Measurements from ENCODE around the gene CDC123.
"Not testable (repeated sequence)": the region's sequence is repeated elsewhere in the genome, so short reads cannot be mapped to it uniquely, and the experiment has no call there.

Gene CDC123

GRCh38 chr10:12195603-12196506 lies at the start of gene CDC123, which contains the start of gene NUDT5:
CDC123 (plus strand) TSS chr10:12196188; CDS start chr10:12196246, 58 bp downstream.
NUDT5 (minus strand) TSS chr10:12195891; CDS start chr10:12186291, 9,600 bp downstream.
- peak; percentile 66 for DNase-seq

DNA sequence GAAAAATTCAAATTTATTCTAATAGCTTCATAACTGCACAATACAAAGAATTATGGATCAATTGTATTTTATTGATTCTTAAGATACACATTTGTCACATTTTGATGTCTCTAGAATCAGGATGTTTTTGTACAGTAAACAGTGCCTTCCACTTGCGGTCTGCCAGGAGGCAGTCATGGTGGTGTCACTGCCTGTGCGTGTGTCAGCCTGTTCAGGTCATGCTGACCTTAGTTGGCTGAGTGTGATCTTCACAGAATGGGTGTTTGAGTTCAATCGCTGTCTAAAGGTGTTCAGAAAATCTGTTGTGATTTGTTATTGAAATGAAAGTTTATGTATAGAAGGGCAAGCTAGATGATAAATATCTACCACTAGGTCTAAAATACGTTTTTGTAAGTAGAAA lies 45.8 kb upstream of the CDC123 start:
- DNase-seq, result no peak

- DNase-seq, result no peak
Observed at GRCh38 chr10:12154516-12154915, 41.5 kb upstream of the CDC123 start.

- DNase-seq, result no peak
Observed at GRCh38 chr10:12156367-12157123, 39.4 kb upstream of the CDC123 start.

DNA sequence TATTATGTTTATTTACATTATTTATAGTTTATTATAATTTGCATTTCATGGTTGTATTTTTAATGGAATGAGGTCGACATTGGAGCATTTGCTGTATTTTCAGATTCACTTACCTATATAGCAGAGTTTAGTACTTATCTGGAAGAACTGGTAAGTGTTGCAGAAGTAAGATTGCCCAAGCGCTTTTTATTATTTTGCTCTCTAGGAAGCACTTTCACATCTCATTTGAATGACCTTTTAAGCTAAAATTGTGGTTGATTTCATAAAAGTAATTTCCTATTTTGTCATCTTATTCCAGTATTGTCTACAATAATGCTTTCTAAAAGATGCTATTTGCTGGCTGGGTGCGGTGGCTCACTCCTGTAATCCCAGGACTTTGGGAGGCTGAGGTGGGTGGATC lies 37.9 kb upstream of the CDC123 start:
- DNase-seq, result no peak

DNA sequence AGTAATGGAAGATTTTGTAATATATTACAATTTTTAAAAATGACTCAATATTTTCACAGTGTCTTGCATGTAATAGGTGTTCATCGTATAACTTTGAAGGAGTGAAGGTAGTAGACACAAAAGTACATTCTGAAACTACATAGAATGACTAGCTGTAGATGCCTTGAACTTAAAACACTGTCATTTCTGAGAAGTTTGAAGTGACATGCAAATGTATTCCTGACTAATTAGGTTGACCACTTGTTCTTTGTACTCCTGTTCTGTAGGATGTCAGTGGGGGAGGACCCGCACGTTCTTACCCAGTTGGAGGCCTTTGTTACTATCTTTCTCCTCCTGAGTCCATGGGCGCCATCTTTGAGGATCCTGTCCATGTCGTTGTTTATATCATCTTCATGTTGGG lies 35.3 kb upstream of the CDC123 start:
- no peak for DNase-seq

DNA sequence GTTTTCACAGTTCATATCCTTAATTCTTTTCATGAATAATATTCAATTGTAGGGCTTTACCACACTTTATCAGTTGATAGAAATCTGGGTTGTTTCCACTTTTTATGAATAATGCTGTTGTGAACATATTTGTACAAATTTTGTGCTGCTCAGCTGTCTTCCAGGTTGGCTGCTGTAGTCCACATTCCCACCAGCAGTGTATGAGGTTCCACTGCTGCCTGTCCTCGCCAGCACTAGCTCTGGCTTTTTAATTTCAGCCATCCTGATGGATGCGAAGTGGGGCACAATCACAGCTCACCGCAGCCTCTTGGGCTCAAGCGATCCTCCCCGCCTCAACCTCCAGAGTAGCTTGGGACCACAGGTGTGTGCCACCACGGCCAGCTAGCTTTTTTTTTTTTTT lies 33.1 kb upstream of the CDC123 start:
- DNase-seq, result no peak

- DNase-seq, result no peak
Observed at GRCh38 chr10:12164085-12164484, 31.9 kb upstream of the CDC123 start.

DNA sequence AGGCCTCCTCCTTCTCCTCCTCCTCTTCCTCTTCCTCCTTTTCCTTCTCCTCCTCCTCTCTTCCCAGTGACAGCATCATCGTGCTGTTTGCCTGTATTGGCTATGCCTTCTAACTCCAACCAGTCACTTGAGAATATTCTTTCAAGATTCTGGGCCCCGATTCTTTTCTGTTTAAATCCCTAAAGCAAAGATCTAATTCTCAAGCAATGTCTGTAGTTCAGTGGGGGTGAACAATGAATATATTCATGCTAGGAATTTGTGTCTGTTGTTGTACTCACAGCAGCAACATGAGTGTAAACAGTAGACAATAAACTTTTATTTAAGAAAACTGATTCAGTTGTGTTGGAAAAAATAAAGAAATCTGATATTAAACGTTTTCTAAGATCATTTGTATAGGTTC lies 31.0 kb upstream of the CDC123 start:
- no peak for DNase-seq

- no peak for DNase-seq
Observed at GRCh38 chr10:12165999-12166775, 29.8 kb upstream of the CDC123 start.

DNA sequence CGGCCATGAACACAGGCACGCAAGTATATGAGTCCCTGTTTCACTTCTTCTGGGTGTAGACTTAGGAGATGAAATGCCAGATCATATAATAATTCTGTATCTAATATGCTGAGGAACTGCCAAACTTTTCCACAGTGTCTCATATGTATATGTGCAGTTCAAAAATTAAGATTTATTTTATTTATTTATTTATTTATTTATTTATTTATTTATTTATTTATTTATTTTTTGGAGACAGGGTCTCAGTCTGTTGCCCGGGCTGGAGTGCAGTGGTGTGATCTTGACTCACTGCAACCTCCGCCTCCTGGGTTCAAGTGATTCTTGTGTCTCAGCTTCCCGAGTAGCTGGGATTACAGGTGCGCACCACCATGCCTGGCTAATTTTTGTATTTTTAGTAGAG lies 24.5 kb upstream of the CDC123 start:
- DNase-seq, result not testable (repeated sequence)

- no peak for DNase-seq
Observed at GRCh38 chr10:12177642-12178041, 18.3 kb upstream of the CDC123 start.

DNA sequence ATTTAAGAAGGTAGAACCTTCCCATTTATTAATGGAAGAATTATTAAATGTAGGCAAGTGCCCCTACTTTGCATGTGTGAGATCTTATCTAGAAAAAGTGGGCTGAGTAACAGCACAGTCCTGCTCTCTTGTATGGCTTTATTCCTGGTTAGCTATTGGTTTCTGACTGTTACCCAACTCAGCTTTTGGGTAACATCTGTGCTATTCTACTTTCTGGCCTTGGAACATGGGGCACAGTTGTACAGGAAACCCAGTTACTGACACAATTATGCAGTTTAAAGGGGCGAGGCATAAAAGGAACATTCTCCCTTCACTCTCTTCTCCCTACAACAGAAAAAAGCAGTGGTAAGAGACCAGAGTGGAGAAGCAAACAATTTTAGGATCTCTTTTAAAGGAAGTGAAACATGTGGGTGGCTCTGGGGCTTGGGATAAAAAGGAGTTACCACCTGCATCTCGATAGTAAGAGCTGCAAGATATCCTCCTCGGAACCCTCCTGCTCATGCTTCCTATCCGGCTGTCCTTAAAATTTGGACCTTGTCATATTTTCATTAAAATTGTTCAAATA lies 16.3 kb upstream of the CDC123 start:
- no peak for DNase-seq

- no peak for DNase-seq
Observed at GRCh38 chr10:12180221-12180974, 15.6 kb upstream of the CDC123 start.

- no peak for DNase-seq
Observed at GRCh38 chr10:12181065-12181775, 14.8 kb upstream of the CDC123 start.

DNA sequence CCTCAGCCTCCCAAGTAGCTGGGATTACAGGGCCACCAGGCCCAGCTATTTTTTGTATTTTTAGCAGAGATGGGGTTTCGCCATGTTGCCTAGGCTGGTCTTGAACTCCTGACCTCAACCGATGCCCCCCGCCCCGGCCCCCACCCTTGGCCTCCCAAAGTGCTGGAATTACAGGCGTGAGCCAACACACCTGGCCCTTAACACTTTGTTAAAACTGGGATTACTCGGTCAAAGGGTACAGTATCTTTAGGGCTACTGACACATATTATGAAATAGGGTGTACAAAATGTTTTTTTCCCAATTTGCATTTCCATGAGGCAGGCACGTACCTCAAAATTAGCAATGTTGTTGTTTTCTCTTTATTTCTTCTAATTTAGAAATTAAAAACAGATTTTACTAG lies 11.8 kb upstream of the CDC123 start:
- DNase-seq, result no peak

DNA sequence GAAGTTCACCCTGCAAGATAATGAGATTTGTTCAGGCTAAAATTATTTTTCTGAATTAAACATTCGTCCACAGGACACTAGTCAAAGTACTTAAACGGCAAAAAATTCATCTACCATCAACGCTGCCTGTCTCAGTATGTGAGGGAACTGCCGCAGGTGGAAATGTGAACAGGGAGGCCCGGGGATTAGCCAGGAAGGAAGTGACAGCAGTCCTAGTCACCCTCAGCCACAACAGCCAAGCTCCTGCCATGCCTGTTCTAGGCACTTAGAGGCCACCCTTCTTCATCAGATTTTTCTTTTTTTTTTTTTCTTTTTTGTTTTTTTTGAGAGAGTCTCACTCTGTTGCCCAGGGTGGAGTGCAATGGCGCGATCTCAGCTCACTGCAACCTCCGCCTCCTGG lies 9.7 kb upstream of the CDC123 start:
- DNase-seq, result no peak

GRCh38 chr10:12187321-12187905 lies 8.6 kb upstream of the CDC123 start:
- no peak for DNase-seq

DNA sequence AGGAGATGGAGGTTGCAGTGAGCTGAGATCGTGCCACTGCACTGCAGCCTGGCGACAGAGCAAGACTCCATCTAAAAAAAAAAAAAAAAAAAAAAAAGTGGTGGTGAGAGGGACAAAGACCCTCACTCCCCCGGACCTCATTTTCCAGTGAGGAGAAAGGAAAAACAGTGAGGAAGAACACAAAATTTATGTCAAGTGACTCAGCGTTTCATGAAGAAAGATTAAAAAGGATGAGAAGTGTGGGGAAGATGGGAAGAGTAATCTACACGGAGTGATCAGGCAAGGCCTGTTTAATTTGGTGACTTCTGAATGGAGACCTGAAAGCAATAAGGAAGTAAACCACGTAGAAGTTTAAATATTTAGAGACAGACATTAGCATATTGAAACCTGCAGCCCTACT lies 7.3 kb upstream of the CDC123 start:
- DNase-seq, result no peak

- no peak for DNase-seq
Observed at GRCh38 chr10:12189426-12189825, 6.6 kb upstream of the CDC123 start.

DNA sequence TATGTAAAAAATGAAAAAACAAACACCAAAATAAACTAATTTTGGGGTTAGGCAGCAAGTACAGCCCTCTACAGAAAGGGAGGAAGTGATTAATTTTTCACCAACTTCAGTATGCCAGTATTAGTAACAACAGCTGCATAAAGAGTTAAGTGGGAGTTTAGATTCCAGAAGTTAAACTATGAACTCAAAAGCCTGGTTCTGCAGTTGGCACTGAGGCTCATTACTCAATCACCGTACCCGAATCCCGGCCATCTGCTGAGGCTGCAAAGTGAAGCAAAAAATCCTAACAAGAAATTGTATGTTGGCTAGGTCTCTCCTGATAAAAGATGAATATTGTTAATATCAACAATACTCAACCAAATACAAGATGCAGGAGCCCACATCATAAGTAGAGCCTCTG lies 4.3 kb upstream of the CDC123 start:
- no peak for DNase-seq

All from DMS79 (cell line).